Midbrain (tissue), 1 donor: Measurements from ENCODE around the gene GMDS.

Experiments used
- DNase-seq: peaks from one replicate; lab custom pipeline; 2025; lab: John Stamatoyannopoulos, UW

Gene GMDS

DNA sequence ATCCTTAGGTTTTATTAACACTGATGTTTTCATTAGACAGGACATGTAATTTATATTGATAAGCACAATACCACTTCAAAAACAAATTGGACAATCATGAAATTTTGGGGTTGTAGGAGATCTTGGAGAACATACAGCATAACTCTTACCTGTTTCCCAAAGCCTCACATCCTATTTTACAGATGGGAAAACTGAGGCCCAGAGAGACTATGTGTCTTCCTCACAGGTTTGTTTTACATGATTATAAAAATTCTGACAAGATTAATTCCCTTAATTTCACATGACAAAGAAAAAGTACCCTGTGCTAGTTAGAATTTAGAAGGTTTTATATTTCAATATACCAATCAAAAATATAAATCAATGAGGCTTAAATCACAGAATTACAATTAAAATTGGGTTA lies 145.5 kb downstream of the GMDS start:
- DNase-seq: no peak

DNA sequence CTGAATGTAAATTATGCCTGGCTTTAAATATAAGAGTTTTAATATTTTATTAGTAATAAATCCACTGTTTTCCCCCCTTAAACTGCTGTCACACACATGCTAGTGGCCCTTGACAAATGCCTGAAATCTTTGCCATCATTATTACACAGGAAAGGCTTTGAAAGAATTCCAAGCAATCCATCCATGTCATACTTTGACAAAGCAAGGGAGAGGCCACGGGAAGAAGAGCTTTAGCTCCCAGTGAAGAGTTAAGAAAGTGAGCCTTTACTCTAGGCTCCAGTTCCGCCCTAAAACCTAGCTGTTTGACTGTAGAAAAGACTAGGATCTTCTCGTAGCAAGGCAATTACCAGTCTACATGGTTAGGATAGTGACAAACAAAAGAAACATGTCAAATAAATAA lies 147.9 kb downstream of the GMDS start:
- DNase-seq: no peak

DNA sequence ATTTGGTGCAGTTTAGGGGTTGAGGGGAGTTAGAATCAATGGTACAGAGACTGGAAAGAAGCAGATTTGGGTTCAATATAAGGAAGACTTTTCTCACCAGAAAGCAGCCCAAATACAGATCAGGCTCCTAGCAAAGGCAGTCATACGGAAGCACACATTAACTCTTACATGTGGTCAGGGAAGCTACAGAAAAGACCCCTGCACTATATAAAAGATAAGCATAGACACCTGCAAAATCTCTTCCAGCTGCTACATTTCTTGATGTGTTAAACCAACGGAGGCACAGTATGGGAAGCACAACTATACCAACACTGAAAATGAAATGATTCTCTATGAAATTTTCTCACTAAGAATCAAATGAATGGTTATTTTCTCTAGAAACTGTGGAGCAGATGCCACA lies 150.8 kb downstream of the GMDS start:
- DNase-seq: no peak

DNA sequence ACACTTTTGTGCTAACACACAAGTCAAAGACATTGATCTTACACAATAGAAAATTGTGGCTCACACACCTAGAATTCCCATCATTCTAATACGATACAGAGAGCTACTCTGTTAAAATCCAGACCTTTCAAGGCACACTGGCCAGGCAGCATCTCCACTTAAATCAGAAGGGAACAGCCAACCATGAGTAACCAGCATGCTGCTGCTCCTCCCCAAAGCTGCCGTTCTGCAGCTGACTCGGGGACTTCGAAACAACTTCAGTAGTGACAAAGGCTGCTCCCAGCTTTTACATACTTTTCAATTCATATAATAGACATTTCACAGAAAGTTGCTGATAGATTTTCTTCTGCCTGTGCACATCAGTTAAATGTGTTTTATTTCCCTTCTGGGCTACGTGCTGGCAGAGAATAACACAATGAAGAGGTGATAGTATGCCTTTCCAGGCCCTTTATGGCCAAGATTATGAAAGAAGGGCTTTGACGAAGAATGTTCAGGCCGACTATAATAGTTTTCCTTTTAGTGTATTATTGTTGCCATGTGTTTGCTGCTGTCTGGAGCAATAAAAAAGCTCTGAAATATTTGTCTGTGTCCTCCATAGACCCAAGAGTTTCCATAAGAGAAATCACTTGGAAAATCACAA lies 159.0 kb downstream of the GMDS start:
- DNase-seq: no peak

DNA sequence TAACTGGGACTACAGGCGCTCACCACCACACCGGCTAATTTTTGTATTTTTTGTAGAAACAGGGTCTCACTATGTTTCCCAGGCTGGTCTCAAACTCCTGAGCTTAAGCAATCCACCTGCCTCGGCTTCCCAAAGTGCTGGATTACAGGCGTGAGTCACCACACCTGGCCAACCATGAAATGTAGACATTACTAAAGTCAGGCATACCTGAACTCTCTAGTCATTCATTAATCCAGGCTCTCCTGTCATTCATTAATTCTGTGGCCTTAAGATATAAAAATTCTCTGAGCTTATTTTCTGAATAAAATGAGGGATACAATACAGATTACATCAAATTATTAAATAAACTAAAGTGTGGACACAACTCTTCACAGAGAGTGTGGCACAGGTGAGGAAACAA lies 159.7 kb downstream of the GMDS start:
- no peak for DNase-seq

DNA sequence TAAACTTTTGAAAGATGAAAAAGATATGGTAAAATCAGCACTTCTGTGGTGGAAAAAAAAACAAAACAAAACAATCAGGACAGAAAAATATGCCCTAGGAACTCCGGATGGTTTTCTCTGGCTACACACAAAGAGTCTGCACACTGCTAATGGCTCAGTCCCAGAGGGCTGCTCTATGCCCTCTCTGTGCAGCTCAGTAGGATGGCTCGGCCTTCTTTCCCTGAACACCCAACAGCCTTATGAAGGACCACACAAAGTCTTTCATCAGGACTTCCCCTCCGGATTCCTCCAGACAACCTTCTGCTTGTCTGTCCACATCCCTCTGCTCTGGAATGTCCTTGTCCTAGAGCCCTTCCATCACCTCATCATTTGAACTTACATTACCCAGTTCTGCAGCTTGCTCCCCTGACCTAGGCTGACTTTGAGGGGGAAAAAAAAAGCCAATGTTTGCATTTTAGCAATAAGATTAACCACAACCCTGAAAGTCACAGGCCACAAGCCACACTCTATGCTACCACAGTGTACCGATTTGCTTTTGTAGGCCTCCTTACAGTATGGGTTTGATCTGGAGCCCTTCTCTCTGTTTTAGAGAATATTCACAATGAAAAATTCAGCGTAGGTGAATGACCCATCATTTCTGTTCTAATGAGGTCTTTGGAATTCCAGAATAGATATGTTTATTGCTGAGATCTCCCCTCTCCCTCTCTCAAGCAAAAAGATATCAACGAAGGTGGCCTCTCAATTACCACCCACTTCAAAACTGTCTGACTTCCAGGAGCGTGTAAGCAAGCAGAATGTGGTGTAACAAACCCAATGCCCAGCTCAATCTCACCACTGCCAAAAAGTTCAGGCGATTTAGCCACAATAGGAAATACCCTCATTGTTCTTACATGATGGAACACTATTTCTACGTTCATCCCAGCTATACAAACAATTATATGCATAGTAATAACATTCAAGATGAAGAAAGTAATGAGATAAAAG lies 164.0 kb downstream of the GMDS start:
- no peak for DNase-seq

DNA sequence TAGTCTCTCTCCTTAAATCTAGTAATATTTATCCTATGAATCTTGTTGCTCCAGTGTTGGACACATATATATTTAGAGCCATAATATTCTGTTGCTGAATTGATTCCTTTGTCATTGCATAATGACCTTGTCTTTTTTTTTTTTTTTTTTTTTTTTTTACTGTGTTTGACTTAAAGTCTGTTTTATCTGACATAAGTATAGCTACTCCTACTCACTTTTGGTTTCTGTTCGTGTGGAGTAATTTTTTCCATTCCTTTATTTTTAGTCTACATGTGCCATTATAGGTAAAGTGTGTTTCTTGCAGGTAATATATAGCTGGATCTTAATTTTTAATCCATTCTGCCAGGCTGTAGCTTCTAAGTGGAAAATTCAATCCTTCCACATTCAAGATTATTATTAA lies 166.5 kb downstream of the GMDS start:
- DNase-seq: no peak

DNA sequence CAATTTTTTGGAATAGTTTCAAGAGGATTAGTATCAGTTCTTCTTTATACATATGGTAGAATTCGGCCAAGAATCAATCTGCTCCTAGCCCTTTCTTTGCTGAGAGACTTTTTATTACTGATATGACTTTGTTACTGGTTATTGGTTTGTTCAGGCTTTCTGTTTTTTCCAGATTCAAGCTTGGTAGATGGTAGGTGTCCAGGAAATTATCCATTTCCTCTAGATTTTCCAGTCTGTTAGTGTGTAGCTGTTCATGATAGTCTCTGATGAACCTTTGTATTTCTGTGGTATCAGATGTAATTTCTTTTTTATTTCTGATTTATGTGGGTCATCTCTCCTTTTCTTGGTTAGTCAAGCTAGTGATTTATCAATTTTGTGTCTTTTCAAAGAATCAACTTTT lies 167.6 kb downstream of the GMDS start:
- DNase-seq: no peak

DNA sequence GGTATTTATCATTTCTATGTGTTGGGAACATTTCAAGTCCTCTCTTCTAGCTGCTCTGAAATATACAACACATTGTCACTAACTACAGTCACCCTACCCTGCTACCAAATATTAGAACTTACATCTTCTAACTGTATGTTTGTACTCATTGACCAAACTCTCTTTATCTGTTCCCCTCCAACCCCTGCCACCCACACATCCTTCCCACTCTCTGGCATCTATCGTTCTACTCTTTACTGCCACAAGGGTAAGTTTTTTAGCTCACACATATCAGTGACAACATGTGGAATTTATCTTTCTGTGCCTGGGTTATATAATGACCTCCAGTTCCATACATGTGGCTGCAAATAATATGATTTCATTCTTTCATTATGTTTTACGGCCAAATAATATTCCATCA lies 171.9 kb downstream of the GMDS start:
- no peak for DNase-seq

DNA sequence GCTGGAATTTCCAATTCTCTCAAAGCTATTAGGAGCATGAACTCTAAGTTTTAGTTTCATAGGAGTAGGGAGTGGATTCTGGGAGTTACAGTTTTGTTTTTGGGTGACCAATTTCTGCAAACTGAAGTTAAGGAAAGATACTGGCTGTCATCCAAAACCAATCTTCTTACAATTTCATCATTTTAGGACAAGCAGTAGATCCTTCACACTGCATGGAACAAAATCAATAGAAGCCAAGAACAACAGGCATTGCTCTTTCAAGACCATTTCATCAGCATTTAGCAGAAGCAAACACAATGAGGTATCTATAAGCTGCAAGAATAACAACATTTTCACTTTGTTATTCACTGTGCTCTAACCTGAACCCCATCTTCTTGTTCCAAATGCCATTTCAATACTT lies 173.0 kb downstream of the GMDS start:
- no peak for DNase-seq

DNA sequence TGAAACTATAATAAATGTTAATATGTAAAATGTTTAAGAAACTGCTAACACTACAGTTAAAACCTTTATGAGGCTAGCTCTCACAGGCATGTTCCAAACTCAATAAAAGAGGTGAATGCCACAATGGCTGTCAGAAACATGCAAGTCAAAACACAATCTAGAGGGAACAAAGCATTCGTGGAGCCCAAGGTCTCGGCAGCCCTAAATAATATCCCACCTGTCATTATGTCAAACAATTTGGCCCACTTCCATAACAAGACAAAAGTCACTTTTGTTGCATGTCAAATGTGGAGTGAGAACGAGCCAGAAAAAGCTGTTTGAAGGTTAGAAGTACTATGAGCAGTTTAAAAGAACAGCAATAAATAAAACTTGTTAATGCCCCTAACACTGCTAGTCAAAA lies 181.9 kb downstream of the GMDS start:
- no peak for DNase-seq

DNA sequence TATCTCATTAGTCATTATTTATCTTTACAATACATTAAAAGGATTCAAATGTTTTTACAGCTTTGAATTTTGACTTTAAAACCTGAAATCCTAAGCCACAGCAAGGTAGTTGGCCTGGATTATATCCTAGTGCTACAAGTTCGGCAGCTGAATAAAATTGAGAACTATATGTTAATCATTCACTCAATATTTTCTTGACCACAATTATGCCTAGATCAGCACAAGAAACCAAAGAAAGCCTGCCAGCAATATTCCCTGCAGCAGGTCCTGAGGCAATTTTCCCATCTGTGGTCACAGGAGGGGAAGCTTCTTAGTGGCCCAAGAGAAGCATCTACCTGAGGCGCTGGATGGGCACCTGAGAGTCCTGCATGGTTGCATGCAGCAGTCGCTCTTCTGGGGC lies 183.5 kb downstream of the GMDS start:
- no peak for DNase-seq

DNA sequence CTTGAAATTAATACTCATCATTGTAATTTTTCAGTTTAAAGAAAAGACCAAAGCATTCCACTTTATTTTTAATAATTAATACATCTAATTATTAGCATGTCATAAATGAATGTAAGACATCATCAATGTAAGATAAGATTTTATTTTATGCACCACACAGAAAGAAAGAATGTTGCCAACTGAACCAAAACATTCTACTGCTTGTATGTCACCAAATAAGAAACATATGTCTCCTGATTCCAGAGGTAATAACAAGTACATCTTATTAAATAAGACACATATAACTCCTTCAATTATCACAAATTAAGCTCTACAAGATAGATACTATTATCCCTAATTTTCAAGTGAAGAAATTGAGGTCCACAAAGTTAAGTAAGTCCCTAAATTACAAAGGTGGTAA lies 189.5 kb downstream of the GMDS start:
- DNase-seq: no peak

DNA sequence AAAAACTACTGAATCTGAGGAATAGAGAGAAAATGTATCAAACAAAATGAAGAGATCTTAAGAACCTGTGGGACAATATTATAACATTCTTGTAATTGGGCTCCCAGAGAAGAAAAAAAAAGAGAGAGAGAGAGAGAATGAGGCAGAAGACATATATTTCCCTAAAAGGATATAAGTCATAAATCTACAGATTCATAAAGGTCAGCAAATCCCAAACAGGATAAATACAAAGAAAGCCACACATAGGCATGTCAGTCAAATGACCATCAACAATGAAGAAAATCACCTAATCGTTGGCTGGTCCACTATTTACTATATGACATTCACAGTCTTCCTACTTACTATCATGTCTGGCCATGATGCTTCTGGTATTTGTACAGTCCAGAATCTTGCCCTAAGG lies 190.3 kb downstream of the GMDS start:
- no peak for DNase-seq

DNA sequence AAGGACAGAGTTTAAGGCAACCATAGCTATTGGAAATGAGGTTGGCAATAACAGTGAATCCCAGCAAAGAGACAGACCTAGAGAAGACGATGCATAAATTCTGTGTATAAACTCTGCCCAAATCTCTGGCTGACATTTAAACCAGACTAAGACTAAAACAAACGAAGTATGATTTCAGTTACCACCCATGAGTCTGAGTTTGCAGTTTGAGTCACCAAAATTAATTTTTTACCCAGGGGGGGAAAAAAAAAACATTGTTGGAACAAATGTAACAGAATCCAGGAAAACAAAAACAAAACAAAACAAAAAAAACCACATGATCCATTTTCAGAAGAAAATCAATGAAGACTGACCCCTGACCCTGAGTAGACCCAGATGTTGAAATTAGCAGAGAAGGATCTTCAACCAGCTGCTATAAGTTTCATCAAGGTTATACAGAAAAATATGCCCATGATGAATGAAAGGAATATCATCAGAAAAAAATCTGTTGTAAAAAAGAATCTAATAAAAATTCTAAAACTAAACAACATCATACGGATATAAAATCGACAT lies 190.8 kb downstream of the GMDS start:
- DNase-seq: no peak

DNA sequence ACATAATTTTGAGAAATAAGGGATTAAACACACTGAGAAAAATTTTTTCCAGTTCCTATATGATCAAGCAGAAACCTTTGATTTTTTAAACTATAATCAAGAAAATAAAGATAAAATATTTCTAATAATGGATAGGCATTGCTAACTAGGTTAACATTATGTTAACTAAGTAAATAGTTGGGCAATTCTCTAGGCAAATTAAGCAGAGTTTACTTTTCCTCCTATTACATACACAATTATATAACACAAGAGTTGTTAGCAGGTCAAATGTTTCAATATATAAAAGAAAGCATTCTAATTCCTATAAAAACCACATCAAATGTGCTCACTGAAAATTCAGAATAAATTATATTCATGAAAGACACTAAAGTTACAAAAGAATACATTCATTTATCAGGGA lies 191.7 kb downstream of the GMDS start:
- no peak for DNase-seq

DNA sequence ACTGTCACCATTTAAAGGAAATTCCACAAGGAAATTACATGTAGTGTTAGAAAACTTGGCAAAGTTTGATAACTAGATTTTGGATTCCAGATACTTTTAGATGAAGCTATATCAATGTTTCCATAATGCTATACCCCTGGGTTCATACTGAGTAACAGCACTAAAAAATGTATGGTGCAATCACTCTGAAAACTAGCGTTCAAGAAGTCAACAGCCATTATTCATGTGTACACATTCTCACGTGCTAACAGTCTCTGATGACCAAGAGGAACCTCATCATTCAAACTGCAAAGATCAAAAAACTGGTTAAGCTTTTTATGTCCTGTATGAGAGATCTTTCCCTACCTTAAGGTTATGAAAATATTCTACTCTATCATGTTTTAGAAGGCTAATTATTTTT lies 197.6 kb downstream of the GMDS start:
- no peak for DNase-seq

DNA sequence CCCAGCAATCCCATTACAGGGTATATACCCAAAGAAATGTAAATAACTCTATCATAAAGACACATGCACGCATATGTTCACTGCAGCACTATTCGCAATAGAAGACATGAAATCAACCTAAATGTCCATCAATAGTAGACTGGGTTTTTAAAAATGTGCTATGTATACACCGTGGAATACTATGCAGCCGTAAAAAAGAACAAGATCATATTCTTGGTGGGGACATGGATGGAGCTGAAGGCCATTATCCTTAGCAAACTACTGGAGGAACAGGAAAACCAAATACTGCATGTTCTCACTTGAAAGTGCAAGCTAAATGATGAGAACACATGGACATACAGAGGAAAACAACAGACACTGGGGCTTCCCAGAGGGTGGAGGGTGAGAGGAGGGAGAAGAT lies 201.2 kb downstream of the GMDS start:
- DNase-seq: no peak

DNA sequence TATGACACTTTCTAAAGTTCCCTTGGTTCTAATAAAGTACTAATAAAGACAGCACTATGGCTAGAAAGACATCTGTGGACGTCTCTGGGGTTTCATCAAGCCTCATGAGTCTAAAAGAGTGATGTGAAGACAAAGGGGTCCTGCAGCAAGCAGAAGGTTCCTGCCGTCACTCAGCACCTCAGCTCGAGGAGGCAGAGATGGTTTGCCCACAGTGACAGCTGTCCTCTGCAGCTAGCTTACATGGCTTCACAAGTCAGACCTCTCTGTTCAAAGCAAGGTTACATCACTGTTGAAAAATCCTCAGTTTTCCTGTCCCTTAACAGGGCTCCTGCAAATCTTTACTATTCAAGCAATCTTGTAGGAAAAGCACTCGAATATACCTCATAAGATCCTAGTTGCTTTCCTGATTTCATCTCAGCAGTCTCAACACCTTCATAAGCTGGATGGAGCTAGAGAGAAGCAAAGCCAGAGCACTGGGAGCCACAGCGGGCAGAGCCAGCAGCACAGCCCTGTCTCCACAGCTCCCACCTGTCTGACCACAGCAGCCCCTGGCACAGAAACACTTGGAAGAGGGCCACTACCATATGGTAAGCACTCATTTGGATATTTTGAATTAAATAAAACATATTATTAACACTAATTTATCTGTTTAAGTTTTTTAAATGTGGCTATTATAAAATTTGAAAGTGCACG lies 202.3 kb downstream of the GMDS start:
- DNase-seq: no peak

DNA sequence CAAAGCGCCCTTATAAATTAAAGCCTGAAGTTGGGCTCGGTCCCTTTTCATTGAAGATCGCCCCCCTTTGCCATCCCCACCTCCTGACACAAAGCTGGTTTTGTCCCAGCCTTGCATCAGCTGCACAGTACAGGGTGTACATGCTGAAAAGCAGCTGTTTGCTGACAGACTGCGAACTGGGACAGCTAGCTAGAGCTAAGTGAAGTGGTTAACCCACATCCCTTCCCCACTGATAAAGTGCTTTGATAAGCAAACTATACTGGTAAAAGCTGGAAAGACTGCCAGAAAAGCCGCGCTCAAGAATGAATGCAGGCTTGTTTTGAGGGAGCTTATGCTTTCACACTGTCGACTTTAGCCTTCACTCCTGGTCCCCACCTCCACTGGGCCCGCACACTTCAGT lies 207.3 kb downstream of the GMDS start:
- DNase-seq: no peak

DNA sequence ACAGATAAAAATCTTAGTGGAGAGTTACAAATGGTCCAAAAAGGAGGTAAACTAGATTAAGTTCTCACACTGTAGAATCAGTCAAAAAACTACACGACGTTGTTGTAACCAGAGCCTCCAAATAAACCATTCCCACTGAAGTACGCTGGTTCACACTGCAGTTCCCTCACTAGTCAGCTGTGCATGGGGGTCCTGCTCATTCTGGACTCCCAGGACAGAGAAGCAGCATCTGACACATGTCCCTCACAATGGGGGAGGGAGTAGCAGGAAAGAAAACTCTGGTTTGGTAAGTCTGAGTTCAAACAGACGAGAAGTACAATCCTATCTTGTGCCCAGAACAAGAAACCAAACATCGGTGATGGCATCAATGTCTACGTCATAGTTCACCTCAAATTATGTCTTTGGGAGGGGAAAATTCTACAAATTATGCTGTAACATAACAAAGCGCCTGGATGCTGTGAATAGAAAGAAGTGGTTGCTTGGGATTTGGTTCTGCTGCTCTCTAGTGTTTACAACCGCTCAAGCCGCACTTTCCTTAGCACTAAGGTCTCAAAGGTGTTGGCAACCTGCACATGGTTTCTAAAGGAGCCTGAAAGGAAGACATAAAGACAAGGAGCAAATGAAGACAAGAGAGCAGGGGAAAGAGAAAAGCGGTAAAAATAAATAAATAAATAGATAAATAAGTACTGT lies 208.0 kb downstream of the GMDS start:
- DNase-seq: no peak

DNA sequence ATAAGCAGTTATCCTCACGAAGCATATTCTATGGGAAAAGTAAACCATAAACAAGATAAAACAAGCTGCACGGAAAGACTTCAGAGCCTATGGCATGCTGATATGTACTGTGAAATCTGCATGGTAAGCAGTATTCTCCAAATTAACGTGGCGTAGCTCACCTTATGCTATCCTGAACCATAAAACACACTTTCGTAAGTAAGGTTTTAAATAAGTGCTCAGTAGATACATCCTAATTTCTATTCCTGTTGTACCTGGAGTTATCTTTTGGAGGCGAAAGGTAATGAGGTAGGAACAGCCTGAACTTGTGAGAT lies 208.7 kb downstream of the GMDS start:
- DNase-seq: no peak
